DOHH2 (cell line): ENCODE measurements around the gene GBA2.

ENCODE experiments used
- CTCF ChIP-seq: fragments of 200-600 bp; sonication (generic); IDR thresholded peaks from one replicate; pipeline ENCODE4 v1.5.1; 2014; ENCODE audit warnings: antibody characterized with exemption, mild to moderate bottlenecking, low read depth, low read length; ENCODE audit not compliant: poor library complexity, severe bottlenecking
- EZH2phosphoT487 ChIP-seq: fragments of 200-600 bp; sonication (generic); IDR thresholded peaks from 2 replicates; pipeline ENCODE4 v1.6.1; 2017; ENCODE audit warnings: borderline replicate concordance, mild to moderate bottlenecking, antibody characterized with exemption, low read length, moderate library complexity, mixed read lengths

GRCh38 chr9:35791297-35791921 is 42.4 kb upstream of the GBA2 start, which contains the start of gene NPR2:
- TF ChIP-seq CTCF, result no peak
- TF ChIP-seq EZH2phosphoT487, result no peak
